AG08396 (cell line): ENCODE data around the gene JMY.

ENCODE experiments used
- DNase-seq: peaks from one replicate; pipeline ENCODE4 v3.0.0; 2012; ENCODE audit warnings: low spot score, mixed read lengths

Gene JMY

DNA sequence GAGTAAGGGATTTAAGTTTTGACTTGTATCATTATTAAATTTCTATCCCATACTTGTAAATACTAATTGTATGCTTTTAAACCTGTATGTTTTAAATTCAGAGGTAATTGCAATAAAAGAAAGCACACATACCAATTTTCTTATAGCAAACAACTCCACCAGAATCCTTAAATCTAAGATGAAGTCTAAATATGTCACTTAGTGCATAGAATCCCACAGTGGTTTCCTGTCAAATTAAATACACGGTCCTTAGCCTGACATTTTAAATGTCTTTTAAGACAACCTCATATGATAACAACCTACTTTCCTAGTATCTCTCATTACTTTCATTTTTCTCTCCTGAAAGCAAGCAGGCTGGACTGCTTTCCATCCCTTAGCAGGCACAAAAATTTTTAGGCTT lies 52.0 kb downstream of the JMY start:
- DNase-seq: no peak

DNA sequence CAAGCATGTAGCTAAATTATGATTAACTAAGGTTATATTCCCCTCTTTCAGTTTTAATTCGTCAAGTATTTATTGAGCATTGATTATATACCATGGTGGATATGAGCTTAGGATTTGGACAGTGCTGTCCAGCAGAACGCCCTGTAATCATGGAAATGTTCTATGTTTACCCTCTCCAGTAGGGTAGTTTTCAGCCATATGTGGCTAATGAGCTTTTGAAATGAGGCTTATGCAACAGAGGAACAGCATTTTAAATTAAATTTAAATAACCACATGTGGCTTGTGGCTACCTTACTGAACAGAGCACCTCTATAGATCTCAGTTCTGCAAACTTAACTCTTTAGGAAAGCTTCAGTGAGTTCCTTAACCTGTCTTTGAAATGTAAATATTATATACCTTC lies 59.1 kb downstream of the JMY start:
- DNase-seq: no peak

DNA sequence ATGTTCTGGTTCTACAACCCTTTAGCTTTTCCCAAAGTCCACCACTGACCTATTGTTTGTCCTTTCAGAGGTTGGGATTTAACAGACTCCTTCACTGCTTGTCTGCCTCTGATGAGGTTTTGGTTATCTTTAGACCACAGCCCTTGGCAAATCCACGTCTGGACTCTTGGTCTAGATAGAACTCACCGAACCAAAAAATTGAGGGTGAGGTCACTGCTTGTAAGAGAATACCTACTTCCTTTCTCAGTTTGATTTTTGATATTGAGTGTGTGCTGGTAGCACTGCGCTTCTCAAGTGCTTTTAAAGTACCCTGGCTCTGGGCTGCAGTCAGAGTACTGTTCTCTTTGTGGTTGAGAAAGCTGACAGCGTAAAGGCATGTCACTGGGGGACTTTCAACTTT lies 61.7 kb downstream of the JMY start:
- no peak for DNase-seq

DNA sequence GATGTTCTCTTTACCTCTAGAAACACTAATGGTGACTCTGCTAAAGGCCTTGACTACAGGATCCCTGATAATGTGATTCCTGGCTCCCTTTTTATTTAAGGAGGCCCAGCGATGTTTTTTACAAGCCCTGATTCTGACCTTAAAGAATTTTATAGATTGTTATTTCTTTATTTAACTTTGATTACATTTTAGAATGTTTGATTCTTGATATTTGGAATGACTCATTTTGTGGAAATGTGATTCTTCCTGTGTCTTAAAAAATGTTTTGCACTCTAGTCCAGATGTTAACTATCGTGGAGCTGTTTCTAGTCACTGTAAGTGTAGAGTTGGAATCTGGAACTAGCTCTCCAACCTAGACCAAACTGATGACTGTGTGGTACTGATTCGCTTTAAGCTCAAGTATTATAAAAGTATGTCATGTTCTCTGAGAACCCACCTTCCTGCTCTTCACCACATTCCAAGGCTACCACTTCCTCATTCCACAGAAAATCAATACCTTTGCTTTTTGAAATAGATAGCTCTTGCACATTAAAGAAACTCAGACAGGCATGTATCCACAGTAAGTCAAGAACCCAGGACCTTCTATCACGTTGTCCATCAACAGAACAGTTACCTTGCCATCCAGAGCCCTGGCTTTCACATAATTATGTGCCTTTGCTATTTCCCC lies 65.2 kb downstream of the JMY start:
- DNase-seq: peak; percentile 11

- no peak for DNase-seq
These were observed 66.5 kb downstream of the JMY start for GRCh38 chr5:79302454-79302853.

GRCh38 chr5:79305706-79306105 lies 69.8 kb downstream of the JMY start:
- no peak for DNase-seq

- DNase-seq: peak; percentile 73
These were observed 83.1 kb downstream of the JMY start for GRCh38 chr5:79318935-79319614.

GRCh38 chr5:79329453-79329852 lies 93.5 kb downstream of the JMY start:
- DNase-seq: no peak

DNA sequence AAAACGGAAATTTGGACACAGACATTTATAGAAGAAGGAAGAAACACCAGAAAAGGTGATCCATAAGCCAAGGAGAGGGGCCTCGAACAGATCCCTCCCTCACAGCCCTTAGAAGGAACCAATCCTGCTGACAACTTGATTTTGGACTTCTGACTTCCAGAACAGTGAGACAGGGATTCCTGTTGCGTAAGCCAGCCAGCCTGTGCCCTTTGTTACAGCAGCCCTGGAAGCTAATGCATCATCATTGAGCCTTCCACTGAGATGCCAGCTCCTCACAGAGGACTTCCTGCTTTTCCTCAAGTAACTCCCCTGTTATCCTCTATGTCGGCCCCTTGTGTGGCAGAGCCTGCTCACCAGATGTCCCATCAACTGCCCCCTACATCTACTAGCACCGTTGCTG lies 94.1 kb downstream of the JMY start:
- DNase-seq: no peak

DNA sequence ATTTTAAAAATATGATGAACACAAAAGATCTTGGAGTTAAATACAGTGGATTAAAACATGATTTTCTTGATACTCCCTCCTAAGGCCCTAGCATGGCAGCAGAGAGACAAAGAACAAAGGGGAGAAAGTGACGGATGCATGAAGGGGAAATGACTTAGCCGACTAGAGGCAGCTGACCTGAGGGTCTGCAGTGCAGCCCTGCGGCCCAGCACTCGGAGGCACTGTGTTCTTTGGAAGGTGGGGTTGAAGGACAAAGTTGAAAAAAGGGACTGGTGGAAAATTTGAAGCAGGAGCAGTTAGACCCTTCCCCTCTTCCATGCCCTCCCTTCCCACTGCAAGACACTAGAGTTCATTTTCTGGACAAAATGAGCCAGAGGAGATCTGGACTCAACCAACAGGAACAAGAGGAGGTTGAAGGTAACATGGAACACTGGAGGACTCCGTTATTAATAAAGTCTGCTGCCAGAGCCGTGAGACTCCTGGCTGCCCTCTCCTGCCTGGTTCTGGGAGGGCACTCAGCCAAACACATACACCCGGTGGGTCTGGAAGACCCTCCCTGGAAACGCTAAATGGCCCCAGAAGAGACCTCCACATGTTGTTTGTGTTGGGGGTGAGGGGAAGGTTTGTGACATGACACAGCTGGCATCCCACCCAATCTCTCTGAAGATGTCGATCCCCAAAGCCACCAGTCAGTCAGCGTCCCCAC lies 98.1 kb downstream of the JMY start:
- no peak for DNase-seq

- DNase-seq: peak; percentile 46
These were observed 110.5 kb downstream of the JMY start for GRCh38 chr5:79346420-79346824.

DNA sequence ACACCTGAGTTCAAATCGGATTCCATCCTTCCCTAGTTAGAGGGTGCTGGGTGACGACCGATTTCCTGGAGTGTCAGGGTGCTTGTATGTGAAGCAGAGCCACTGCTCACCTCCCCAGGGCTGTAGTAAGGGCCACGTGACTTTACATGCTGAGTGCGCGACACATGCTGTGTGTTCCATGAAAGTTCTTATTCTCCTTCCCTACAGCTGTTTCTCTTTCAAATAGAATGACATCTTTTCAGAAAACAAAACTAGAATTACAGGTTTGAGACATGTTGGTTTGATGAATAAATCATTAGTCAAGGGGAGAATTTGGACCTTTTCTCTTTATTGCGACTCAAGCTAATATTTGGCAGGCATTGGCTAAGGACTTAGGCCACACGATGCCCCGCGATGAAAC lies 113.1 kb downstream of the JMY start:
- DNase-seq: no peak

- no peak for DNase-seq
These were observed 114.0 kb downstream of the JMY start for GRCh38 chr5:79349881-79350280.

- DNase-seq: no peak
These were observed 121.5 kb downstream of the JMY start for GRCh38 chr5:79357398-79357797.
